GM21360 (cell line): ENCODE data around the gene PRELID3B.

ENCODE experiments used
- ATAC-seq: cut with Tn5 transposase; IDR thresholded peaks from one replicate; pipeline ENCODE4 v1.9.1; 2021; ENCODE audit warnings: mild to moderate bottlenecking, moderate library complexity; ENCODE audit not compliant: unreplicated experiment

PRELID3B gene

DNA sequence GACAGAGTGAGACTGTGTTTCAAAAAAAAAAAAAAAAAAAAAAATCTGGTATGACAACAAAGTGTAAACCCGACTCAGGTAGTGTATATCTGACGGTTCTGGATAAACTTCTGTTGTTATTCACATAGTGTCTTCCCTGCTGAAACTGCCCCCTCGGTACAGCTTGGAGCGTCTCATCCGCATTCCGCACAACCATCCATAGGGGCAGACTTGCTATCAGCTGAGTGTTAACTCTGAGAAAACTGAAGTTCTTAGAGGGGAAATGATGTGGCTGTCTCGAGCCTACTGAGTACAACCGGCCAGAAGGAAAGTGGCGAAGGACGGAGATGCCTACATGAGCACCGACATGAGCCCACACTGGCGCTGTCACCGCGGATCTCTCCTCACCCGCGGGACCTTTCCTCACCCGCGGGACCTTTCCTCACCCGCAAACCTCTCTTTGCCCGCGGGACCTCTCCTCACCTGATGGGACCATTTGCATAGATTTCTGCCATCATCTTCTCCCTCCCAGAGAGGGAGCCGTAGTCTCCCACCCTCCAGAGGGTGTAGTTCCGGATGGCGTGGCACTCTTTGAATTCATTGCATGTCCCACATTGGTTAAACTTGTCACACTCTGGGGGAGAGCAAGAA, 45.3 kb downstream of the PRELID3B start:
- ATAC-seq: no peak

DNA sequence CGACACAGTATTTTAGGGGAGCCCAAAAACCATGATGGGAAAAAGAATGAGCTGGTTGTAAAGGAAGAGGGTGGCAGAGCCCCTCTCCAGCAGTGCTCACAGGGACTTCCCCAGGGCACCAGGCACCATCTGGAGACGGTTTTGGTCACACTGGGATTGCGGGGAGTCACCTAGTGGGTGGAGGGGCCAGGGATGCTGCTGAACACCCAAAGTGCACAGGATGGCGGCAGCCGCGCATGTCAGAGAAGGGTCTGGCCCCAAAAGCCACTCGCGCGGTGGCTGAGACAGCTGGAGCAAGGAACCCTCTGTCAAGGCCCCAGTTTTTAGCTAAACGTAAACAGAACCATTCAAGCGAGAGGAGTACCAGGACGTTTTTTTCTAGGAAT, 46.4 kb downstream of the PRELID3B start:
- no peak for ATAC-seq

DNA sequence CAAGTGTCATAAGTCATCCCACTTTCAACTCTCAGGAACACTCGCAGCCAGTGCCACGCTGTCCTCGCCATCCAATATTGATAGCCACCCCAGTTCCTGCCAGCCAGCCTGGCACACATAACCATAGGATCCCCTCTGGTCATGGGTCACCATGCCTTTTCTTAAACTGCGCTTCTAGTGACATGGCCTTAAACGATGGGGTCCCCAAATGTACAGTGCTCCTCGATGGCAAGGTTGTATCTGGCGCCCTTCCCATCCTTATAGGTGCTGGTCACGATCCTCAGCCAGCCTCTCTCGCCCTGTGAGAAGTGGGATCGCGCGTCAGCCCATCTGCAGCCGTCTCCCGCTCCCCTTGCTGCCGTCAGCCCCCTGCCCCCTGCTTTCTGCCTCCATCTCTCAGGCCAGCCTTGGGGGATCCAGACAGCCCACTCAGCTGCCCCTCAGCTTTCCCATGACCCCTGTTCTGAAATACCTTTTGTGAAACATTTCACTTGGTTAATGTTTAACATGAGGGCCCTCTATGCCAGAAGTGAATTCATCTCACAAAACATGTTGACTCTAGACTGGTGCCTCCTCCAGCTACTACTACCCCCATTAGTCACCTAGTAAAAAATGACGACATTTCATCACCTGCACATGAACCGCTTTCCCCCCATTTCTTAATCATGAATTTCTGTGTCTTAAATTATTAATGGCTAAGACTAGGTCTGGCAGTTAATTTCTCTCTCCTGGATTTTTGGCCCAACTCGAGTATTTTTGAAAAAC, 46.9 kb downstream of the PRELID3B start:
- no peak for ATAC-seq

GRCh38 chr20:58994390-58995159, 48.0 kb downstream of the PRELID3B start:
- ATAC-seq: no peak

GRCh38 chr20:58993332-58994248, 49.0 kb downstream of the PRELID3B start:
- ATAC-seq: no peak

- ATAC-seq: no peak
Observed at GRCh38 chr20:58992911-58993310, 49.7 kb downstream of the PRELID3B start.

DNA sequence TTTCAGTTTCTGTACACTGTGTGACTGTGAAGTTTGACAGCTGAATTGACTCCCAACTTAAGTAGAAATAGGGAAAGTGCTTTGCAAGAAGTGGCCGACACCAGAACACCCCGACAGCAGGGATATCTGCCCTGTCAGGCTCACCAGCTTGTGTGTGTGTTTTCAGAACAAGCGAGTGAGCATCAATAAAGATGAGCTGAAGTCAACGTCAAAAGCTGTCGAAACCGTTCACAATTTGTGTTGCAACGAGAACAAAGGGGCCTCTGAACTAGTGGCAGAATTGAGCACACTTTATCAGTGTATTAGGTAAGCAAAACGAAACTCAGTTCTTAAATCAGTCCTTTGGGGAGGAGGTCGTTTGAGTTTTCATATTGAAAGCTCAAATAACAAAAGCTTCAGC, 50.9 kb downstream of the PRELID3B start:
- no peak for ATAC-seq

- ATAC-seq: no peak
Observed at GRCh38 chr20:58990651-58991445, 51.7 kb downstream of the PRELID3B start.

DNA sequence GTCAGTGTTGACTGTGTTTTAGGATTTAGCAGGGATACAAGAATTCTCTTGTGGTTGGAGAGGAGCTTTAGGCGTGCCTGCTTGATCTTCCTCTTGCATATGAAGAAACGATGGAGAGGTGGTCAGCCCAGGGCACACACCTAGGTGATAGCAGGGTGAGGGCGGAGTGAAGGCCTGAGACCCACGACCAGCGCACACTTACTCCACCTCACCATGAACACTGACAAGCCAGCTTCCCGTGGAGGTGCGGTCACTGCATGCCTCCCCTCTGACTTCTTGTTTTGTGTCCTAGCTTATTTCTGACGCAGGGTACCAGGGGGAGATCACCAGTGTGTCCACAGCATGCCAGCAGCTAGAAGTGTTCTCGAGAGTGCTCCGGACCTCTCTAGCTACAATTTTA, 53.4 kb downstream of the PRELID3B start:
- no peak for ATAC-seq

GRCh38 chr20:58988565-58988882, 54.1 kb downstream of the PRELID3B start:
- no peak for ATAC-seq

DNA sequence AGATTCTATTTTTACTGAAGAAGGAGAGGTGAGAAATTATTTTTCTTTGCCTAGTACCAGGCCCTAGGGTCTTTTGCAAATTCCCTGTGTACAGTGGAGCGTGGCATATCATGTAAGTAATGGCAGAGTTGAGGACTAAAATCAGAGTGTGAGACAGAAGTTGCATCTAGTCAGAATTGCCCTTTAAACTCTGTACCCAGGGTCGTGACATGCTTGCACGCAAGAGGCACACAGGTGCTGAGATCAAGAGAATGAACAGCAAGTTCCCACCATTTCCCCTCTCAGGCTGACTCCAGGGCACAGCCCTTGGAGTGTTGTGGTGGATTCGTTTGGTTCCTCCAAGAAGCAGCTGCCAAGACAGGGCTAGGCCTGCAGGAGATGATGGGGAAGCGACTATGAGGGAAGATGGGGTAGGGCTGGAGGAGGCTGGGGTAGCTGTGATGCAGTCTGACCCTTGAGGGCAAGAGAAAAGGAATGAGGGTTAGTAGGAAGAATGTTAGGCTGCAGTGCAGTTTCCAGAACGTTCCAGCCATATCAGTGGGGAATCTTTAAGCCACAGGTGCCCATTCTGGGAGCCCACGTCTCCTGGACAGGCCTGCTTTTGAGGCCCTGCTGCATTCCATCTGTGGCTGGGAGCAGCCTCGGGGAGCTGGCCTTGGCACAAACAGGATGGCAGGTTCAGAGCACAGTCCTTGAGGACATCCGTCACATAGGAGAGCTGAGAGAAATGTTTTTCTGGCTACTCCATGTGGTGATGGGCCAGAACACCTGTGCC, 54.6 kb downstream of the PRELID3B start:
- ATAC-seq: no peak

DNA sequence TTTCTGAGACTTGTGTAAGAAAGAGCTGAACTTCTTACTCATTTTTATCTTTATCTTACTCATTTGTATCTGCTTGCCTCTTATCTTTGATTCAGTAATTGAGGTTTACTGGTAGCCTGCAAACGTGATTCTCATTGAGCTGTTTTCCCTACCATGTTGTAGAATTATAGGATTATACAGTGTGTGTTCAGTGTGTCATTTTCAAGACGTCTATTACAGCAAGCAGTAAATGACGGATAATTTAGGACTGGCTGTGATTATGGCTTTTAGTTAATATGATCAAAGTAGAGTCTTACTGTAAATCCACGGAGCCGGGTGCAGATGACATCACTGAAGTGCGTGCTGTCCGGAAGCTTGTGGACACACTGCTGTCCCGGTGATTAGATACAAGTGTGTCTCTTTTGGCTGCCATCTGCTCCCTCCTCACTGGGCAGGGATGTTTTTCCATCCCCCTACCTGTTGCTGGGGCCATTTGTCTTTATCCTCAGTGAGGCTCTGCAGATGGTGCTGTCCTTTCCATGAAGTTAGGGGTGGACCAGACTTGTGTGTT, 55.5 kb downstream of the PRELID3B start:
- no peak for ATAC-seq

DNA sequence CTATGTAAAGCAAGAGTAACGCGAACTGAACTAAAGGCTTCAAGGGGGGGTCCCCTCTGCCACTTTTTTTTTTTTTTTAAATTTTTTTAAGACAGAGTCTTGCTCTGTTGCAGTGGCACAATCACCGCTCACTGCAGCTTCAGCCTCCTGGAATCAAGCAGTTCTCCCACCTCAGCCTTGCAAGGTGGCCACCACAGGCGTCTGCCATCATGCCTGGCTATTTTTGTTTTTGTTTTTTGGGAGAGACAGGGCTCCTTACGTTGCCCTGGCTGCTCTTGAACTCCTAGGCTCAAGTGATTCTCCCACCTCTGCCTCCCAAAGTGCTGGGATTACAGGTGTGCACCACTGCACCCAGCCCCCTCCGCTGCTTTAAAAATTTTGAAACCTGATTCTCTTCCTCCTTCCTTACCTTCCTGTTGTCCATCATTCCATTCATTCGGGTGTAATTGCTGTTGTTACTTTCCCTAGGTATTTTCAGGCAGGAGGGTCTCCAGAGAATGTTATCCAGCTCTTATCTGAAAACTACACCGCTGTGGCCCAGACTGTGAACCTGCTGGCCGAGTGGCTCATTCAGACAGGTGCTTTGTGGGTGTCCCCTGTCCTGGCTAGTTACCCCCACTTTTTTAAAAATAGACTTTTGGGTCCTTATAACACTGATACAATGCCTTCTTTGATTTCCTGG, 56.2 kb downstream of the PRELID3B start:
- ATAC-seq: no peak

DNA sequence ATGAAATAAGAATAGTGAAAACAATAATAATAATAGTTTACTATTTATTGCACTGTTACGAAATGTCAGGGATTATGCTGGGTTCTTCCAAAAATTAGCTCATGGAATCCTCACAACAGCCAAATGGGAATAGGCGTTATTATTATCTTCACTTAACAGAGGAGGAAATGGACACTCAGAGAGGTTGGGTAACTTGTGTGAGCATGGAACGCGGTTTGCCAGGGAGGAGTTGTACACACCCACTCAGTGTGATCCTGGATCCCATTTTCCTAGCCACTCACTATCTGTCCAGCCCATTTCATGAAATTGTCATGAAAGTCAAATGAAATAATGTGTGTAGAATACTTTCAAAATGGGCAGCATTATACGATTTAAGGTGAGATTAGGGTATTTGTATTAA, 56.9 kb downstream of the PRELID3B start:
- no peak for ATAC-seq

DNA sequence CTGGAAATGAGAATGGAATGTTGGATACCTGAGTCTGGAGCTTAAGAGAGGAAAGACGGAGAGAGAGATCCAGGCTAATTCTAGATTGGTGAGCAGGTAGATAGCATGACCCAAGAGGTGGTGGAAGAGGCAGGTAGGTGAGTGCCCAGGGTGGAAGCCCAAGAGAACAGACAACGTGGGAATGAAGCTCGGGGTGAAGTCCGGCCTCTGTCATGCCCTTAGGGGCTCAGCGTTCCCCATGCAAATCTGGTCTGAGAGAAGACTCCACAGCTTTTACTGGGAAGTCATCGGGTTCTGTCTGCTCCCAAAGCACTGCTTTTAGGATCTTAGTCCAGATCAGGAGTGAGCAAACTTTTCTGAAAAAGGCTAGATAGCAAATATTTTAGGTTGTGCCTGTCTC, 57.9 kb downstream of the PRELID3B start:
- no peak for ATAC-seq
